Measurements from ENCODE around the gene MMGT1.

The MMGT1 gene

DNA sequence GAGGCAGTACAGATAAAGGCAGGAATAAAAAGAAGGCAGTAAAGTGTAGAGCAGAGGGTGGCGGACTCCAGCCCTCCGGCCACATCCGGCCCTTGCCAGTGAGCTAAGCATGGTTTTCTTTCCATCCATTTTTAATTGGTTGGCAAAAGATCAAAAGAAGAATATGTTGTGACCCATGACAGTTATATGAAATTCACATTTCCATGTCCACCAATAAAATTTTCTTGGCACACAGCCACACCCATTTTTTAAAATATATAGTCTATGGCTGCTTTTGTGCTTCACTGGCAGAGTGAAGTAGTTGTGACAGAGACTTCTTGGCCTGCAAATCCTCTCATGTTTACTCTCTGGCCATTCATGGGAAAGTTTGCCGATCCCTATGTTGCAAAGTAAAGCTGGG lies 41.2 kb upstream of the MMGT1 start:
- TF ChIP-seq FOXM1 (IDR thresholded peaks at IDR 0.05; ENCODE audit: borderline replicate concordance, low read depth) = no peak
- TF ChIP-seq RAD21 (IDR thresholded peaks at IDR 0.05; ENCODE audit: low read depth) = no peak
- TF ChIP-seq, protein P1, sequence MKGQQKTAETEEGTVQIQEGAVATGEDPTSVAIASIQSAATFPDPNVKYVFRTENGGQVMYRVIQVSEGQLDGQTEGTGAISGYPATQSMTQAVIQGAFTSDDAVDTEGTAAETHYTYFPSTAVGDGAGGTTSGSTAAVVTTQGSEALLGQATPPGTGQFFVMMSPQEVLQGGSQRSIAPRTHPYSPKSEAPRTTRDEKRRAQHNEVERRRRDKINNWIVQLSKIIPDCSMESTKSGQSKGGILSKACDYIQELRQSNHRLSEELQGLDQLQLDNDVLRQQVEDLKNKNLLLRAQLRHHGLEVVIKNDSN (IDR thresholded peaks at IDR 0.05) = no peak
- TF ChIP-seq CREB1 (IDR thresholded peaks at IDR 0.05; ENCODE audit: low read depth) = no peak
- no peak for TF ChIP-seq EGR1 (IDR thresholded peaks at IDR 0.05)
- TF ChIP-seq, protein P2, sequence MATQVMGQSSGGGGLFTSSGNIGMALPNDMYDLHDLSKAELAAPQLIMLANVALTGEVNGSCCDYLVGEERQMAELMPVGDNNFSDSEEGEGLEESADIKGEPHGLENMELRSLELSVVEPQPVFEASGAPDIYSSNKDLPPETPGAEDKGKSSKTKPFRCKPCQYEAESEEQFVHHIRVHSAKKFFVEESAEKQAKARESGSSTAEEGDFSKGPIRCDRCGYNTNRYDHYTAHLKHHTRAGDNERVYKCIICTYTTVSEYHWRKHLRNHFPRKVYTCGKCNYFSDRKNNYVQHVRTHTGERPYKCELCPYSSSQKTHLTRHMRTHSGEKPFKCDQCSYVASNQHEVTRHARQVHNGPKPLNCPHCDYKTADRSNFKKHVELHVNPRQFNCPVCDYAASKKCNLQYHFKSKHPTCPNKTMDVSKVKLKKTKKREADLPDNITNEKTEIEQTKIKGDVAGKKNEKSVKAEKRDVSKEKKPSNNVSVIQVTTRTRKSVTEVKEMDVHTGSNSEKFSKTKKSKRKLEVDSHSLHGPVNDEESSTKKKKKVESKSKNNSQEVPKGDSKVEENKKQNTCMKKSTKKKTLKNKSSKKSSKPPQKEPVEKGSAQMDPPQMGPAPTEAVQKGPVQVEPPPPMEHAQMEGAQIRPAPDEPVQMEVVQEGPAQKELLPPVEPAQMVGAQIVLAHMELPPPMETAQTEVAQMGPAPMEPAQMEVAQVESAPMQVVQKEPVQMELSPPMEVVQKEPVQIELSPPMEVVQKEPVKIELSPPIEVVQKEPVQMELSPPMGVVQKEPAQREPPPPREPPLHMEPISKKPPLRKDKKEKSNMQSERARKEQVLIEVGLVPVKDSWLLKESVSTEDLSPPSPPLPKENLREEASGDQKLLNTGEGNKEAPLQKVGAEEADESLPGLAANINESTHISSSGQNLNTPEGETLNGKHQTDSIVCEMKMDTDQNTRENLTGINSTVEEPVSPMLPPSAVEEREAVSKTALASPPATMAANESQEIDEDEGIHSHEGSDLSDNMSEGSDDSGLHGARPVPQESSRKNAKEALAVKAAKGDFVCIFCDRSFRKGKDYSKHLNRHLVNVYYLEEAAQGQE (IDR thresholded peaks at IDR 0.05; ENCODE audit: low read depth) = no peak
- TF ChIP-seq CEBPB (IDR thresholded peaks at IDR 0.05) = no peak
- TF ChIP-seq TCF12 (IDR thresholded peaks at IDR 0.05; ENCODE audit: low read depth) = no peak
- no peak for TF ChIP-seq NFIC (IDR thresholded peaks at IDR 0.05)
- no peak for TF ChIP-seq TAF1 (IDR thresholded peaks at IDR 0.05; ENCODE audit: low read depth)
- TF ChIP-seq, protein P3, sequence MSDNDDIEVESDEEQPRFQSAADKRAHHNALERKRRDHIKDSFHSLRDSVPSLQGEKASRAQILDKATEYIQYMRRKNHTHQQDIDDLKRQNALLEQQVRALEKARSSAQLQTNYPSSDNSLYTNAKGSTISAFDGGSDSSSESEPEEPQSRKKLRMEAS (IDR thresholded peaks at IDR 0.05) = no peak
- no peak for TF ChIP-seq EP300 (IDR thresholded peaks at IDR 0.05; ENCODE audit: borderline replicate concordance)
- TF ChIP-seq ZBTB7A (IDR thresholded peaks at IDR 0.05; ENCODE audit: low read depth) = no peak
- TF ChIP-seq TEAD4 (IDR thresholded peaks at IDR 0.05) = no peak
- no peak for TF ChIP-seq YY1 (IDR thresholded peaks at IDR 0.05; ENCODE audit: low read depth)

DNA sequence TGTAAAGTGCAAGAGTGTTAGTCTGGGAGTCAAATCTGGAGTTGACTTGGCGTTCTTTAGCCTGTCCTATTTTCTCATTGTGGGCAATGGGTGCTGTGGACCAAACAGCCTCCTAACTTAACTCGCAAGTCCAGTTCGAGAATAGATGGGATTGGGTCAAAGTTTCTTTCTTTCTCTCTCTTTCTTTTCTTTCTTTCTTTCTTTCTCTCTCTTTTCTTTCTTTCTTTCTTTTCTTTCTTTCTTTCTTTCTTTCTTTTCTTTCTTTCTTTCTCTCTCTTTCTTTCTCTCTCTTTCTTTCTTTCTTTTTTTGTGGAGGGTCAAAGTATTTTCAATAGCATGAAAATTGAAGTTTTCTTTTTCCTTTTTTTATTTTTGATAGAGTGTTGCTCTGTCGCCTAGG lies 14.5 kb upstream of the MMGT1 start:
- TF ChIP-seq, protein P3 (IDR thresholded peaks at IDR 0.05) = no peak
- TF ChIP-seq YY1 (IDR thresholded peaks at IDR 0.05; ENCODE audit: low read depth) = no peak
- no peak for TF ChIP-seq NFIC (IDR thresholded peaks at IDR 0.05)
- TF ChIP-seq RAD21 (IDR thresholded peaks at IDR 0.05; ENCODE audit: low read depth) = no peak
- TF ChIP-seq CEBPB (IDR thresholded peaks at IDR 0.05) = no peak
- no peak for TF ChIP-seq ZBTB7A (IDR thresholded peaks at IDR 0.05; ENCODE audit: low read depth)
- TF ChIP-seq TCF12 (IDR thresholded peaks at IDR 0.05; ENCODE audit: low read depth) = no peak
- TF ChIP-seq, protein P1 (IDR thresholded peaks at IDR 0.05) = no peak
- no peak for TF ChIP-seq EP300 (IDR thresholded peaks at IDR 0.05; ENCODE audit: borderline replicate concordance)
- no peak for TF ChIP-seq TAF1 (IDR thresholded peaks at IDR 0.05; ENCODE audit: low read depth)

DNA sequence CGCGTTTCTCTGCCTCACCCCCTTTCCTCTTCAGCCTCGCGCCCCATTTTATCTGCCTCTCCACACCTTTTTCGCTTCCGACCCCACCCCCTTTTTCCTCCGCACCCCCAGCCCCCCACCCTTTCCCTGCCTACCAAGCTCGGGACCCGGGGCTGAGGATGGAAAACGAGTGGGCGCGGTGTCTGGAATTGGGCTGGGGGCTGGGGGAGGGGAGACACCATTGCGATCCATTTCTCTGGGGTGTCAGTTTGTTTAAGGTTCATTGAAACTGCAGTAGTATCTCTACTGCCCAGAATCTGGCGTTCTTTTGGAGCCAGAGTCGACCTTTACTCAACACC lies 12.2 kb upstream of the MMGT1 start:
- no peak for TF ChIP-seq YY1 (IDR thresholded peaks at IDR 0.05; ENCODE audit: low read depth)
- no peak for TF ChIP-seq TCF12 (IDR thresholded peaks at IDR 0.05; ENCODE audit: low read depth)
- TF ChIP-seq NFIC (IDR thresholded peaks at IDR 0.05) = no peak
- no peak for TF ChIP-seq EGR1 (IDR thresholded peaks at IDR 0.05)
- no peak for TF ChIP-seq TAF1 (IDR thresholded peaks at IDR 0.05; ENCODE audit: low read depth)
- TF ChIP-seq TEAD4 (IDR thresholded peaks at IDR 0.05) = no peak
- TF ChIP-seq, protein P2 (IDR thresholded peaks at IDR 0.05; ENCODE audit: low read depth) = no peak
- TF ChIP-seq, protein P1 (IDR thresholded peaks at IDR 0.05) = no peak
- TF ChIP-seq EP300 (IDR thresholded peaks at IDR 0.05; ENCODE audit: borderline replicate concordance) = no peak
- TF ChIP-seq CEBPB (IDR thresholded peaks at IDR 0.05) = no peak
- TF ChIP-seq ZBTB7A (IDR thresholded peaks at IDR 0.05; ENCODE audit: low read depth) = no peak
- TF ChIP-seq CREB1 (IDR thresholded peaks at IDR 0.05; ENCODE audit: low read depth) = no peak
- TF ChIP-seq, protein P3 (IDR thresholded peaks at IDR 0.05) = no peak
- TF ChIP-seq FOXM1 (IDR thresholded peaks at IDR 0.05; ENCODE audit: borderline replicate concordance, low read depth) = no peak
- TF ChIP-seq RAD21 (IDR thresholded peaks at IDR 0.05; ENCODE audit: low read depth) = no peak

DNA sequence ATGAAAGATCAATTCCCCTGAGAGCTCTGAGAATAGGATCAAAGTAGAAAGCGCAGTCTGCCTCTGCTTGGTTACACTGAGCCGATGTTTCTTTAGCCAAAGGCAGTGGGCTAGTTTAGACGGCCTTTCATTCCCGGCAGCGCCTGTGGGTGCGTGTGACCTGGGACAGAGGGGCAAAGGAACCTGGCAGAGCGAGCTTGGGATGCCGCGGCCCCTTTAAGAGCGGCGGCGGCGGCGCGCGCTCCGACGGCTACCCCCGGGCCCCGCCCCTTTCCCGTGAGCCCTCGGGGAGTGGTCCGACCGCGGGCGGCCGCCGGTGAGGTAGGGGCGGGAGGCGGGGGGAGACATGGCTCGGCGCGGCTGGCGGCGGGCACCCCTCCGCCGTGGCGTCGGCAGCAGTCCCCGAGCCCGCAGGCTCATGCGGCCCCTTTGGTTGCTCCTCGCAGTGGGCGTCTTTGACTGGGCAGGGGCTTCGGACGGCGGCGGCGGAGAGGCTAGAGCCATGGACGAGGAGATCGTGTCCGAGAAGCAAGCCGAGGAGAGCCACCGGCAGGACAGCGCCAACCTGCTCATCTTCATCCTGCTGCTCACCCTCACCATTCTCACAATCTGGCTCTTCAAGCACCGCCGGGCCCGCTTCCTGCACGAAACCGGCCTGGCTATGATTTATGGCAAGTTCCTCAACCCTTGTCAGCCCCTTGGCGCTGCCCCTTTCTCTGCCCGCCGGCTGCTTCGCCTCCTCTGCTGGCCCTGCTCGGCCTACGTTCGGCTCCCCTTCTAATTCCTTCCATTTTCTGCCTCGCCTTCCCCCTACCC lies 11.6 kb upstream of the MMGT1 start, which contains the start of gene SLC9A6:
SLC9A6 (plus strand) TSS at position 279 of the 816 bp plus-strand sequence; CDS start at position 503, 224 bp downstream.
- TF ChIP-seq TAF1 (IDR thresholded peaks at IDR 0.05; ENCODE audit: low read depth) = peak; percentile 52; the same call in 1 of the 2 replicates
- TF ChIP-seq ZBTB7A (IDR thresholded peaks at IDR 0.05; ENCODE audit: low read depth) = 0 out of 2 replicates have a peak, but pooled peaks have one; percentile 38
- no peak for TF ChIP-seq NFIC (IDR thresholded peaks at IDR 0.05)
- TF ChIP-seq, protein P3 (IDR thresholded peaks at IDR 0.05) = 0 out of 2 replicates have a peak, but pooled peaks have one; percentile 35
- no peak for TF ChIP-seq CEBPB (IDR thresholded peaks at IDR 0.05)
- TF ChIP-seq CREB1 (IDR thresholded peaks at IDR 0.05; ENCODE audit: low read depth) = no peak

Measured in Ishikawa (cell line).